GM23338 (cell line): ENCODE results near the gene USP3. TPM values are rescaled to one million over a fixed set of nuclear protein-coding genes. Genes with fewer than 3 reads are reported as not detected.
A peak's percentile ranks its signal among the peaks of the same experiment; 100 is the strongest.

Experiments
- ATAC-seq: fragments of 200-7000 bp; cut with Tn5 transposase; 3 replicates; pipeline ENCODE4 v1.9.1; 2020
- DNase-seq: peaks from one replicate; pipeline ENCODE4 v3.0.0-alpha.2; 2015; ENCODE audit warnings: low spot score
- H2AFZ ChIP-seq: fragments of 200-600 bp; sonication (generic); 2 replicates; pipeline ENCODE4 v1.8.0; 2016; ENCODE audit warnings: antibody characterized with exemption, mild to moderate bottlenecking, moderate library complexity
- H3F3A ChIP-seq: fragments of 200-600 bp; sonication (generic); replicated peaks from 2 replicates; pipeline ENCODE4 v1.8.0; 2017; ENCODE audit warnings: antibody characterized with exemption, mixed run types, low read depth
- H3K27ac ChIP-seq: fragments of 200-600 bp; sonication (generic); 2 replicates; pipeline ENCODE4 v1.6.1; 2016; ENCODE audit warnings: low read depth
- H3K27me3 ChIP-seq: fragments of 200-600 bp; sonication (generic); 2 replicates; pipeline ENCODE4 v1.8.0; 2016; ENCODE audit warnings: mild to moderate bottlenecking, mixed run types, moderate library complexity; ENCODE audit not compliant: insufficient read depth
- H3K36me3 ChIP-seq: fragments of 200-600 bp; sonication (generic); 2 replicates; pipeline ENCODE4 v1.8.0; 2016; ENCODE audit warnings: mild to moderate bottlenecking; ENCODE audit not compliant: insufficient read depth
- H3K4me1 ChIP-seq: fragments of 200-600 bp; sonication (generic); 2 replicates; pipeline ENCODE4 v1.8.0; 2016; ENCODE audit warnings: mild to moderate bottlenecking, moderate library complexity; ENCODE audit not compliant: insufficient read depth
- H3K4me2 ChIP-seq: fragments of 200-600 bp; sonication (generic); 2 replicates; pipeline ENCODE4 v1.7.1; 2017; ENCODE audit warnings: mixed run types
- H3K4me3 ChIP-seq: fragments of 200-600 bp; sonication (generic); 2 replicates; pipeline ENCODE4 v1.6.1; 2016; ENCODE audit warnings: mixed run types
- H3K79me2 ChIP-seq: fragments of 200-600 bp; sonication (generic); replicated peaks from 2 replicates; pipeline ENCODE4 v1.8.0; 2017; ENCODE audit warnings: mild to moderate bottlenecking; ENCODE audit not compliant: insufficient read depth
- H3K9me2 ChIP-seq: fragments of 200-600 bp; sonication (generic); 2 replicates; pipeline ENCODE4 v1.8.0; 2017; ENCODE audit not compliant: insufficient read depth
- H4K20me1 ChIP-seq: fragments of 200-600 bp; sonication (generic); replicated peaks from 2 replicates; pipeline ENCODE4 v1.8.0; 2017; ENCODE audit warnings: mild to moderate bottlenecking; ENCODE audit not compliant: insufficient read depth
- H3K27ac Mint-ChIP-seq: 2 replicates; pipeline ENCODE4 v1.8.0; 2020; ENCODE audit warnings: inconsistent platforms, mild to moderate bottlenecking, moderate library complexity, mixed read lengths
- H3K27me3 Mint-ChIP-seq: 3 replicates; pipeline ENCODE4 v1.8.0; 2022; ENCODE audit warnings: low read depth, mild to moderate bottlenecking, moderate library complexity, mixed read lengths, inconsistent platforms; ENCODE audit not compliant: insufficient read depth, poor library complexity
- H3K36me3 Mint-ChIP-seq: 3 replicates; pipeline ENCODE4 v1.8.0; 2021; ENCODE audit warnings: low read depth, mild to moderate bottlenecking, inconsistent platforms, moderate library complexity, mixed read lengths
- H3K4me1 Mint-ChIP-seq: 3 replicates; pipeline ENCODE4 v1.8.0; 2020; ENCODE audit warnings: mild to moderate bottlenecking, inconsistent platforms, mixed read lengths
- H3K4me3 Mint-ChIP-seq: 3 replicates; pipeline ENCODE4 v1.8.0; 2021; ENCODE audit warnings: moderate library complexity, mild to moderate bottlenecking, inconsistent platforms, mixed read lengths
- H3K9me3 Mint-ChIP-seq: 3 replicates; pipeline ENCODE4 v1.8.0; 2020; ENCODE audit warnings: moderate library complexity, mild to moderate bottlenecking, inconsistent platforms, mixed read lengths
- CREB1 ChIP-seq: fragments of 250-450 bp; sonication (Bioruptor Pico); IDR thresholded peaks from 2 replicates; pipeline ENCODE4 v1.5.0; 2020; ENCODE audit warnings: low read depth, mild to moderate bottlenecking, moderate library complexity
- CTCF ChIP-seq, 2 experiments: fragments of 200-600 bp in 1 of 2; sonication (generic) in 1 of 2; conservative IDR thresholded peaks; 2 replicates each; pipeline versions ENCODE4 v1.5.1 to v1.6.1; 2016 to 2017; ENCODE audit warnings: antibody characterized with exemption in 2 of 2, low read depth in 2 of 2, mild to moderate bottlenecking in 2 of 2, moderate library complexity in 1 of 2
- ETS1 ChIP-seq: IDR thresholded peaks from 2 replicates; pipeline ENCODE4 v1.6.1; 2016; ENCODE audit warnings: antibody characterized with exemption
- EZH2 ChIP-seq: fragments of 200-600 bp; sonication (generic); IDR thresholded peaks from one replicate; pipeline ENCODE4 v1.8.0; 2017; ENCODE audit warnings: antibody characterized with exemption, mild to moderate bottlenecking, low read depth; ENCODE audit not compliant: unreplicated experiment
- EZH2phosphoT487 ChIP-seq: fragments of 200-600 bp; sonication (generic); IDR thresholded peaks from one replicate; pipeline ENCODE4 v1.8.1; 2018; ENCODE audit warnings: antibody characterized with exemption; ENCODE audit not compliant: unreplicated experiment
- JUNB ChIP-seq: IDR thresholded peaks from one replicate; pipeline ENCODE4 v1.6.1; 2016; ENCODE audit warnings: antibody characterized with exemption; ENCODE audit not compliant: unreplicated experiment
- NANOG ChIP-seq: IDR thresholded peaks from 2 replicates; pipeline ENCODE4 v1.6.1; 2016; ENCODE audit warnings: antibody characterized with exemption, borderline replicate concordance
- POLR2AphosphoS5 ChIP-seq: IDR thresholded peaks from 2 replicates; pipeline ENCODE4 v1.6.1; 2016; ENCODE audit warnings: antibody characterized with exemption, low read depth
- STAT1 ChIP-seq: IDR thresholded peaks from one replicate; pipeline ENCODE4 v1.6.1; 2016; ENCODE audit warnings: antibody characterized with exemption; ENCODE audit not compliant: unreplicated experiment
- ZNF462 ChIP-seq: fragments of 250-450 bp; sonication (Bioruptor Pico); IDR thresholded peaks from 2 replicates; pipeline ENCODE4 v1.5.0; 2020; ENCODE audit warnings: mild to moderate bottlenecking, moderate library complexity
- polyA plus RNA-seq: library from polyadenylated mRNA; unstranded; fragments of >200 nt; fragmentation: Nextera tagmentation; extraction: Ambion mirVana; gene quantifications from 2 replicates; pipeline ENCODE4 v1.2.1, GENCODE V29; 2016
- total RNA-seq: library from RNA; depleted of rRNA; stranded (reverse); fragments of >200 nt; shearing (Covaris generic); gene quantifications from 2 replicates; pipeline ENCODE4 v1.2.3, GENCODE V29; 2014

USP3 gene
- total and polyA plus RNA-seq, 2 experiments from 2014 or later = 9.7 to 9.9 TPM

GRCh38 chr15:63466378-63467192, 37.8 kb upstream of the USP3 start:
- no peaks in the 10 kb centered on the region for H3K36me3 Mint-ChIP-seq
- Histone ChIP-seq H3K79me2 (no peaks in the 10 kb centered on the region), H3K9me2 (no peaks in the 10 kb centered on the region), H3K4me2 (no peak overlapping the region), H3K36me3 (no peaks in the 10 kb centered on the region), H3K4me1 (no peaks in the 10 kb centered on the region), H4K20me1 (no peaks in the 10 kb centered on the region), H3K4me3 (no peak overlapping the region), H2AFZ (no peak overlapping the region), H3K27ac (no peak overlapping the region), H3K27me3 (peaks cover 8% of the 10 kb centered on the region; the same call in 1 of the 2 replicates), H3F3A (no peaks in the 10 kb centered on the region)
- no peak overlapping the region for H3K4me3 Mint-ChIP-seq
- DNase-seq (peak; percentile 85), ATAC-seq (peak; percentile 95)
- H3K4me1 Mint-ChIP-seq = peaks cover 5% of the 10 kb centered on the region; the same call in 2 of the 3 replicates
- no peak for TF ChIP-seq POLR2AphosphoS5
- TF ChIP-seq CTCF (conservative IDR thresholded peaks at IDR 0.05; ENCODE audit: low read depth in 2 of 2) = peak; percentile 71 to 88
- no peaks in the 10 kb centered on the region for H3K9me3 Mint-ChIP-seq
- peaks cover 8% of the 10 kb centered on the region for H3K27me3 Mint-ChIP-seq
- H3K27ac Mint-ChIP-seq = no peak overlapping the region

- Histone ChIP-seq H3K27ac (no peak overlapping the region), H3K4me2 (no peak overlapping the region), H3K4me1 (no peaks in the 10 kb centered on the region), H3K36me3 (no peaks in the 10 kb centered on the region), H3K4me3 (no peak overlapping the region), H3F3A (no peaks in the 10 kb centered on the region), H3K27me3 (no peaks in the 10 kb centered on the region), H2AFZ (no peak overlapping the region), H4K20me1 (no peaks in the 10 kb centered on the region), H3K9me2 (no peaks in the 10 kb centered on the region), H3K79me2 (no peaks in the 10 kb centered on the region)
- H3K9me3 Mint-ChIP-seq = no peaks in the 10 kb centered on the region
- H3K4me1 Mint-ChIP-seq = peaks cover 8% of the 10 kb centered on the region
- ATAC-seq = no peak
- H3K27ac Mint-ChIP-seq = no peak overlapping the region
- H3K4me3 Mint-ChIP-seq = no peak overlapping the region
- peaks cover 6% of the 10 kb centered on the region for H3K27me3 Mint-ChIP-seq
- no peak for DNase-seq
- no peaks in the 10 kb centered on the region for H3K36me3 Mint-ChIP-seq
- TF ChIP-seq EZH2 (no peak), CREB1 (CRISPR knock-in tag) (no peak), ETS1 (no peak), EZH2phosphoT487 (no peak), CTCF (conservative IDR thresholded peaks at IDR 0.05; ENCODE audit: low read depth in 2 of 2) (no peak), ZNF462 (CRISPR knock-in tag) (no peak), STAT1 (no peak), JUNB (no peak), NANOG (no peak)
These were observed 35.2 kb upstream of the USP3 start for GRCh38 chr15:63469190-63469589.
